ENCODE results near the gene STRIP2.
"Not testable (repeated sequence)": the region's sequence is repeated elsewhere in the genome, so short reads cannot be mapped to it uniquely, and the experiment has no call there.

The STRIP2 gene, protein sequence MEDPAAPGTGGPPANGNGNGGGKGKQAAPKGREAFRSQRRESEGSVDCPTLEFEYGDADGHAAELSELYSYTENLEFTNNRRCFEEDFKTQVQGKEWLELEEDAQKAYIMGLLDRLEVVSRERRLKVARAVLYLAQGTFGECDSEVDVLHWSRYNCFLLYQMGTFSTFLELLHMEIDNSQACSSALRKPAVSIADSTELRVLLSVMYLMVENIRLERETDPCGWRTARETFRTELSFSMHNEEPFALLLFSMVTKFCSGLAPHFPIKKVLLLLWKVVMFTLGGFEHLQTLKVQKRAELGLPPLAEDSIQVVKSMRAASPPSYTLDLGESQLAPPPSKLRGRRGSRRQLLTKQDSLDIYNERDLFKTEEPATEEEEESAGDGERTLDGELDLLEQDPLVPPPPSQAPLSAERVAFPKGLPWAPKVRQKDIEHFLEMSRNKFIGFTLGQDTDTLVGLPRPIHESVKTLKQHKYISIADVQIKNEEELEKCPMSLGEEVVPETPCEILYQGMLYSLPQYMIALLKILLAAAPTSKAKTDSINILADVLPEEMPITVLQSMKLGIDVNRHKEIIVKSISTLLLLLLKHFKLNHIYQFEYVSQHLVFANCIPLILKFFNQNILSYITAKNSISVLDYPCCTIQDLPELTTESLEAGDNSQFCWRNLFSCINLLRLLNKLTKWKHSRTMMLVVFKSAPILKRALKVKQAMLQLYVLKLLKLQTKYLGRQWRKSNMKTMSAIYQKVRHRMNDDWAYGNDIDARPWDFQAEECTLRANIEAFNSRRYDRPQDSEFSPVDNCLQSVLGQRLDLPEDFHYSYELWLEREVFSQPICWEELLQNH

DNA sequence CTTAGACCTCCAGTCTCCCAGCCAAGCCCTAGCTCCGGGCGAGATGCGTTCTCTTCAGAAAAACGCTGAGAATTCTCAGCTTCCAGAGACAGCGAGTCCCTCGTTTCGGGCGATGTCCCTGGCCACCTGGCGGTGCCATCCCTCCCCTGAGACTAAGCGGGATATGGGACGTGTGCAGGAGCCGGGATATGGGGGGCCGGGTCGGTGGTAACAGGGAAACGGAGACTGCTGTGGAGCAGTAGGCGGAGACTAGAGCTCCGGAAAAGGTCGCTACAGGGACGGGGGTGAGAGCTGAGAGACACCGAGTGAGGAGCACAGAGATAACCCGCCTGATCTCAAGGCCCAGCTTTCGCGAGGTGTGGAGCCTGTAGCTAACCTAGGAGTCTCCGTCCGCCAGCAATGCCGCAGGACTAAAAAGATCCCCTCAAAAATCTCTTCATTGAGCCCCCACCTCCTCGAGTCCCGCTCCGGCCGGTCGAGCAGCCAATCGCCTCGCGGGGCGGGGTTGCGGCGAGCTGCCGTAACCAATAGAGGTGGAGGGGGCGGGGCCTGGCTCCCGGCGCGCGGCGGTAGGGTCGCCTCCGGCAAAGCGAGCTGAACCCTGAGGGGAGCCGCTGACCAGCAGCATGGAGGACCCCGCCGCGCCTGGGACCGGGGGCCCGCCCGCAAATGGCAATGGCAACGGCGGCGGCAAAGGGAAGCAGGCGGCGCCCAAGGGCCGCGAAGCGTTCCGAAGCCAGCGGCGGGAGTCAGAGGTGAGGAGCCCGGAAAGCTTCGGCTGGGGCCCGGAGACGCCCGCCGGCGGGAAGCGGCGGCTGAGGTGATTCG is at the start of gene STRIP2:
STRIP2 (plus strand) TSS at position 586 of the 828 bp plus-strand sequence; CDS start at position 627, 41 bp downstream.
- DNase-seq, result peak; percentile 91 to 94

DNA sequence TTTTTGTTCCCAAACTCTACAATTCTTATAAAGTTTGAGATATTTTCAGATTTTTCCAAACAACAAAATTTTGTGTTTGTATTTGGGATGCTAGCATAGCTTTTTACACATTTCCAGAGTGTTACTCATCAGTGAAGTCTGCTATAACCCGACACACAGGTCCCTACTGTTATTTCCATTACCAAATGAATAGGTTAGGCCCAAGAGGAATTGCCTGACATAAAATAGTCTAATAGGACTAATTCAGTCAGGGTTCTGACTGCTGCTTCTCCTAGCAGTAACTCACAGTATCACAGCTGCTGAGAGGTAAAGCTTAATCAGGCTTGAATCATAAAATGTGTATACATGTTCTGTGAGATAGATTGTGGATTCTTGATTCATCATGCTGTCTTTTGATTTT is 49.1 kb upstream of the STRIP2 start:
- DNase-seq, result no peak

DNA sequence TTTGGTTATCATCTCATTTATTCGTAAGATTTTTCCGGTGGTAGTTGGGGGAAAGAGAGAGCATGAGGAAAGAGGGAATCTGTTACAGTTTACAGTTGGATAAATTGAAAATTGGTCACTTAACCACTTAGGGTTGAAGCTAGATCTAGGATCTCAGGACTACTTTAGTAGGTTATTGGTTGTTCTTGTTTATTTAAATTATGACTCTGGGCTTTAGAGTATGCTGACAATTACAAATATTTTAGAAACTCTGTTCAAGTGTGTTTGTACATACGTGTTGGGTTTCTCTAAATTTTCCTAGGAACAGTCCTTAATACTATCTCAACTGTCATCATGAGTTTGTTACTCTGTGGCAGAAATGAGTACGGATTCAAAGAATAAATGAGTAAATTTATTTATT is 48.6 kb upstream of the STRIP2 start:
- DNase-seq, result no peak

DNA sequence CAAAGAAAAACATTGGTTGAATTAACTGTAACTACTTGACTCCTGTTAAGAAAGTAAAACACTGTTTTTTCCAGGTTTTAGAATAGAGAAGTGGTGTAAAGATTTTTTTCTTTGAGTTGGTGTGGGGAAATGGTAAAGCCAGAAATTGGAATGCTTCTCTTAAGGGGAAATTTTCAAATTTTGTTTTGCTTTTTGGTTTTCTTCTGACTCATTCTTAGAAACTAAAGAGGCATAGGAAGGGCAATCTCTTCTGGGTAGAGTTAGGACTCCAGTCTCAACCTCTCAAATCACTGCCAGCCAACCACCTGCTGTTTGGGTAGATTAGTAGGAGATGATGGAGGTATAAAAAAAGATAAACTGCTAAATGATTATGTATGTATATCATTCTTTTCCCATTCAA is 47.7 kb upstream of the STRIP2 start:
- no peak for DNase-seq

DNA sequence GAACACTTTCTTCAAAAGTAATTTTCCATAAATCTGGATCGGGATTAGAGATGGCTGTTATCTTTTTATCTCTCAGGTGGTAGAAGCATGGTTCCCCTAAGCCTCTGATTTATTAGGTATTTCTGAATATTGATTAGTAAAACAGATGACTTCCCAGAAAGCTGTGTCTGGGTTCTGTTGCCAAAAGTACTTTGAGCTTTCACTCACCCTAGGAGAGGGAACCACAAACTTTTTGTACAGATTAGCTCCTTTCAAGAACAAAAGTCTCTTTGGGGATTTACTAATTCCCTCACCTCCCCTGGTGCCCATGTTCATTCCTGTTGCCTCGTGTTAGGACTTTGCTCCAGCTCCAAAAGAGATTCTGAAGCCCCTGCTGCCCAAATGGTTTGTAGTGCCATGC is 46.7 kb upstream of the STRIP2 start:
- DNase-seq, result no peak

DNA sequence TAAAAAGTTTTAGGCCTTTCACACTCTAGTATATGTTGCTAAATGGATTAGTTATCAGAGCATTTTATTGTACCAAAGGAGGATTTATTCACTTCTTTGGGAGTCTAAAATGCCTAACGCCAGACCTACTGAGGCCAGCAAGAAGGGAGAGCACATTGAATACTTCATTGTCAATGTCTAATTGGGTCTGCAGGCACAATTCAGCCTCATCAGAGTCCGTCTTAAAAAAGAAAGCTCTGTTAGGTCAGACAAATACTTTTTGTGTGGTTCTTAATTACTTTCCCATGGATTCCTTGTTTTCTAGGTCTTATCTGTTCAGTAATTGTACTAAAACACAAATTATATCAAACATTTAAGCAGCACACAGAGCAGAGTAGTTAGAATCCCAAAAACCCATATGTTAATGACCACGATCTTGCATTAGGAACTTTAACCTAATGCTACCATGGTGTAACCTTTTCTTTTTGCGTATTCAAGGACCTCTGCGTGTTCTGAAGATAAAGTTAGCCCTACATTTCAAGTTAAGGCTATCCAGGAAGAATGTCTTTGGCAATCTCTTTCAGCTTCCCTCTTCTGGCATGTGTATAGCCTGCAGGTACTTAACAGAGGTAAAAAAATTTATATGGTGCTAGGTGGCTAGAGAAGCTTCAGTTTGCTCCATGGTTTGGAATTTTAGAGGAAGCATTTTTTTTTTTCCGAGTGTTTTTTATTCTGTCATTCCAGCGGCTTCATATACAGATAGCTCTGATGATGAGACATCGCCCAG is 45.7 kb upstream of the STRIP2 start:
- no peak for DNase-seq

DNA sequence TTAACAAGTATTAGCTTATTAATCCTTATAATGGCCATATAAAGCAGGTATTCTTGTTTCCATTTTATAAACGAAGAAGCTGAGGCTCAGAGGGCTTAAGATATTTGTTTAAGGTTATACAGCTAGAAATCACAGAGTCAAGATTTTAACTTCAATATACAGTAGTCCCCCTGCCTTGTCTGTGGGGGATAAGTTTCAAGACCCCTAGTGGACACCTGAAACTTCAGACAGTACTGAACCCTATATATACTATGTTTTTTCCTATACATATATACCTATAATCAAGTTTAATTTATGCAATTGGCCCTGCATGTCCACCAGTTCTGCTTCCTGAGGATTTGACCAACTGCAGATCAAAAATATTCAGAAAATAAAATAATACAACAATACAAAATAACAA is 44.4 kb upstream of the STRIP2 start:
- no peak for DNase-seq

DNA sequence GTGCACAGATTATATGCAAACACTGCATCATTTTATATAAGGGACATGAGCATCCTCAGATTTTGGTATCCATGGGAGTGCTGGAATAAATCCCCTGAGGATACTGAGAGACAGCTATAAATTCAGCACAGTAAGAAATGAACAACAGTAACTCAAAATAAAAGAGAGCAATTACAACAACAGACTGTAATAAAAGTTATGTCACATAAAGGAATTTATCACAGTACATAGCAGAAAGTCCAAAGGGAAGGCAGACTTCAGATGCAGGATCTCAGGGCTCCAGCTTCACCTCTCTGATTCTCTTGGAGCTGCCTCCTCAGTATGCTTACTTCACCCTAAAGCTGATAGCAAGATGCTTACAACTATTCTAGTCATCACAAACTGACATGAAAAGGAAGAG is 43.9 kb upstream of the STRIP2 start:
- no peak for DNase-seq

DNA sequence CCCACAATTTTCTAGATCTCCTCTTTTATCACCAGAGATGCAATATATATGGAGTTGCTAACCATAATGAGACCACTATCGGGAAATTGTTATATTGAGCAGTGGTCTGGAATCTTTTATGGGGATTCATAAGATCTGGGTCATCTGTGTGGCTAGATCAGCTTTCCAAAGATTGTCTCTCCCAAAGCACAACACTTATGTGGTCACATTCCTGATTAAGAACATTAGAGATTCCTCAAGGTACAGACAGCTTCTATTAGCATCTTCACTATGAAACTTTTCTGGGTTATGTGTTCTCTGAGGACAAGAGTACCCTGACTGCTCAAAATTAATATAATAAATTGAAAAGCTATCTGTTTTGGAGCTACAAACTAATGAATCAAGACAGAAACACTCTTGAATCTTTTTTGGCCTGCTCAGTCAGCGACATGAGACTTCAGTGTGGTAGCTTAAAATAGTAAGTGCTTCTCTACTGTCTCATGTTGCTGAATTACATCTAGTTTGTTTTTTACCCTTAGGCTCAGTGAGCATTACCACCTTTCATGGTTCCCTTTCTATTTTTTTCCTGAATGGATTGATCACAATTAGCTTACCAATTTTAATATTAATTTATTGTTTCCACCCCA is 42.6 kb upstream of the STRIP2 start:
- DNase-seq, result no peak

DNA sequence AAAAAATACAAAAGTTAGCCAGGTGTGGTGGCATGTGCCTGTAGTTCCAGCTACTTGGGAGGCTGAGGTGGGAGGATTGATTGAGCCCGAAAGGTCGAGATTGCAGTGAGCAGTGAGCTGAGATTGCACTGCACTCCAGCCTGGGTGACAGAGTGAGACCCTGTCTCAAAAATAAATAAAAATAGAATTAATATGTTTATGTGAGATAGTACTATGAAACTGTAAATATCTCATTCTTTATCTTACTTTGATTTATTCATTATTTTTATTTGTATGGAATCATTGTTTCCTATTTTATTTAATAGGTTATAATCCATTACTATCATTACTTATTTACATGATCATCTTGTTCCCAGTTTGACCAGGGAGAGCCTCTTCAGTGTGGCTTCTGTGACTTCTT is 41.0 kb upstream of the STRIP2 start:
- no peak for DNase-seq

DNA sequence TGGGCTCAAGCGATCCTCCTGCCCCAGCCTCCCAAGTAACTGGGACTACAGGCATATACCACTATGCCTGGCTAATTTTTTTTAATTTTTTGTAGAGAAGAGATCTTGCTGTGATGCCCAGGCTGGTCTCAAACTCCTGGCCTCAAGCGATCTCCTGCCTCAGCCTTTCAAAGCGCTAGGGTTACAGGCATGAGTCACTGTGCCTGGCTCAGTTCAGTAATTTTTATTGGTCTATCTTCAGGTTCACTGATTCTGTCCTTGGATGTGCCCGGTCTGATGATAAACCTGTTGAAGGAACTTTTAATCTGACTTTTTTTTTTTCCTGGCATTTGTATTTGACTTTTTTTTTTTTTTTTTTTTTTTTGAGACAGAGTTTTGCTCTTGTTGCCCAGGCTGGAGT is 40.1 kb upstream of the STRIP2 start:
- DNase-seq, result no peak

DNA sequence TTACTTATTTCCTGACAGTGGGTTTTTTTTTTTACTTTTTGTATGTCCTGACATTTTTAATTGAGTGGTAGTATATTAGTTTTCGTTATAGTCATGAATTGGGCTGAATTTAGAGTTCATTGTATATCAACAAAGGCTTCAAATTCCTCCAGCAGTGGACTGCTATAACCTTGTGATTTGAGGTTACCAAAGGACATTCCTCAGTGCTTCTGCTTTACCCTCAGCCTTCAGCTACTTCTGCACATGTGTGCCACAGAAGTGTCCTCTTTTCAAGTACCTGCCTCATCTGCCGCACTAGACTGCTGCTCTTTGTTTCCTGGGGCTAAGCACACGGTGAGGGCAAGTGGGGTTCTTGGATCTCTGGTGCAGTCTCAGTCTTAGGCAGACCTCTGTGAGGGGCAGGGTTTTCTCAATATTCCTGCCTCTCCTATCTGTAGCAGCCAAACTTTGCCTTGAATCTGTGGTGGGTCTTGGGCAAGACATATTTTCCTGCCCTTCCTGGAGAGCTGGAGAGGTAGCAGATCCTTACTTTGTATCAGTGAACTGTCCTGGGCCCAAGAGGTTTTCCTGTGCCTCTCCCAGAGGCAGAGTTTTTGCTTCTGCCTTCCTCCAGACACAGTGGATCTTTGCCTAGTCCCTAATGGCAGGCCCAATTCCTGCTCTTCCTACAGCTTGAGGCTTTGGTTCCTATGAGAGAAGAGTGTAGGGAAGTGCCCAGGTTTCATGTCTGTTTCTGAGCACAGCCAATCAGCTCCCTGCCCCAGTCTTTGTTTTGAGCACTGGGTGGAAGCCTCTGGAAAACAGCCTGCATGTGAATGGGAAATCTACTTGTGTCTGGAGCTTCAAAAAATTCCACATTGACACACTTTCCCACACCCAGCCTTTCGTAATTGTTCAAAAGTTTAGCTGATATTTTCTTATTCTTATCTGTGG is 39.0 kb upstream of the STRIP2 start:
- no peak for DNase-seq

DNA sequence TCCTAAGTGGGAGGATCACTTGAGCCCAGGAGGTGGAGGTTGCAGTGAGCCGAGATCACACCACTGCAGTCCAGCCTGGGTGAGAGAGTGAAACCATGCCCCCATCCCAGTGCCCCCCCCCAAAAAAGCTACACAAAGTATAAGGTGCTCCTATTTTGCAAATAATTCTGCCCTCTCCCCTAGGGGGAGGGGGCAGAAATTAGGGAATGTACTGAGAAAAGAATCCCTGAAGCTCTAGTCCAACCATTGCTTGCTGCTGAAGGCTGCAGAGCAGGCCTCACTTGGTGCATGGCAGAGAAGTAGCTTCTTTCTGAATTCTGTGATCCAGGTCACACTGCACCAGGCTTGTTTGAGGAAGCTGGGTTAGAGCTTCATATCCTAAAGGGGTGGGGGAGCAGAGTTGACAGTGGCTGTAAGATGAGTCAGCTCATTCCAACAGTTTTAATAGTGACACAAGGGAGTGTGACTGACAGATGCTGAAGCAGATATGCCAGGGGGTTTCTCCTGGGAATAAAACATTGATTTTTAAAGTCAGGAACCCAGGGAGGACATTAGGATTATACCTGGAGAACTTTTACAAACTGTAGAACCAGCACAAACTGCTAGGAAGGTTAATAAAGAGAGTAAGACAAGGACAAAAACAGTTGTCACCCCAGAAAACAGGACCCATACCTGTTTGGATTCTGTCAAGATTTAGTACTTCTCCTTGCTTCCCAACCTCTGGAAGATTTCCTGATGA is 32.8 kb upstream of the STRIP2 start:
- DNase-seq, result no peak

DNA sequence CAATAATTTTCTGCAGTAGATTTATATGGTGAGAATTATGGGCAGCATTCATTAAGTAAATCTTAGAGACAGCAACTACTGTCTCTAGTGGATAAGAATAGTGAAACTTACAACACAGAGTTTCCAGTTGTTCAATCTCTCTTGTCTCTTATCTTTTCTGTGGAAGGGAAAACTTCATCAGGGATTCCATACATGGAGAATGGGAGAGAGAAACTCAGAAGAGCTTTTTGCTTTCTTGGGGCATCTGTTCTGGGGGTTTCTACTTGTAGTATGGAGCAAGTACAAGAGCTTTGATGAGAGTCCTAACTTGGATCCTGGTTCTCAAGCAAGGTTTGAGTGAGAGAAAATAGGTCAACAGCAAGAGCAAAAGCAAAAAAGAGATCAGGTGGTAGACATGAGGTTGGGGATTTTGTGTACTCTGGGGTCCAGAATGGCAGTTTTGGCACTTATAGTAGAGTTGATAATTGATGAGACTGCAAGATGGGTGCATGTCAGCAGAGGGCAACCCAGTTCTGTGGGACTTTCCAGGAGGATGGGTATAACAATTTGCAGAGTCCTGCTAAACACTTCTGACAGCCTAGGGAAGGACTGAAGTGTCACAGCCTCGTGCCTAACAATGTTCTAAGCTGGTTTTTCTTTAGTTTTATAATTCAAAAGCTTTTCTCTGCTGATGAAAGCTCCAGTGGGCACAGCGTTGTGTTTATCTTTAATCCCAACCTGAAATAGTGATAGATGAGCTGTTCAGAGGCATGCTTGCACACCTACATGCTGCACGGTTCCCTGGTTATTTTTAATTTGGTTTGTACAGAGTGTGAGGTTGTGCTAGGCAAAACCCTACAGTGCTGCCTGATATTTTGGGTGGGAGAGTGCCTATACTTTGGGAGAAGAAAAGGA is 32.0 kb upstream of the STRIP2 start:
- DNase-seq, result peak in 1 of 2 donors; percentile 12

DNA sequence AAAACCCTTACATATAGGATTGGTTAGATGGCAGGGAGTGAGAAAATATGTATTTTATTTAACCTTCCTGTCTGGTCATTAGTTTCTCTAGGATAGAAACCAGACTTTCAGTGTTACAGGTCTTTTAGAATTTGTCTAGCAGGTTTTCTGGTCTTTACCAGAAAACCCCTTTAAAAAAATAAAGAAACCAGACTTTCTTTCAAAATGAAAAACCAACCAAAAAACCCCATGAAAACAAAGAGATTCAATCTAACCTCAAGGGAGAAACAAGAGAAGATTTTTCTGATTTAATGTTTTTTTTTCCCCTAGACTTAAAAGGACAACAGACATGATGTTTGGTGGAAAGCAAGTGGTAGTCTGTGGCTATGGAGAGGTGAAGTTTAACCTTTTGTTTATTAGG is 28.7 kb upstream of the STRIP2 start:
- no peak for DNase-seq

DNA sequence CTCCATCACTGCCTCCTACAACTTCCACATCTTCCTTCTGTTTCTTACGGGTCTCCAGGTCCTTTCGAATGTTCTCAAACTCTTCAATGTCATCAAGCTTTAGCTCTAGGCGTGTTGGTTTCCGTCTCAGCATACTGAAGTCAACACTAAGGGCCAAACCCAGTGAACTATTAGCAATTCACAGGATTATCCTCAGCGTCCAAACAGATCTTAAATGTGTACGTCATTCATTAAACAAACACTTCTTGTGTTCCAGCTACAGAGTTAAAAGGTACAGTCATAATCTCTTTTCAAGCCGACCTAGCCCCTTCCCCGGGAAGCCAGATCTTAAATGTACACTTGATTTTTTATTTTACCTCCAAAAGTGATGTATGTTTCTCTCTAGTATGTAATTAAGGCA is 24.0 kb upstream of the STRIP2 start:
- not testable (repeated sequence) for DNase-seq

DNA sequence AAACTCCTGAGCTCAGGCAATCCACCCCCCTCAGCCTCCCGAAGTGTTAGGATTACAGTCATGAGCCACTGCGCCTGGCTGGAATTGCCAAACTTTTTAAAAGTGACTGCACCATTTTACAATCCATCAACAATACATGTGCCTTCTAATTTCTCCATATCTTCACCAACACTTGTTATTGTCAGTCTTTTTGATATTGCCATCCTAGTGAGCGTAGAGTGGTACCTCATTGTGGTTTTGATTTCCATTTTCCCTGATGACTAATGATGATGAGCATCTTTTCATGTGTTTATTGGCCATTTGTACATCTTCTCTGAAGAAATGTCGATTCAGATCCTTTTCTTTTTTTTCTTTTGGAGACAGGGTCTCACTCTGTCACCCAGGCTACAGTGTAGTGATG is 21.7 kb upstream of the STRIP2 start:
- DNase-seq, result no peak

DNA sequence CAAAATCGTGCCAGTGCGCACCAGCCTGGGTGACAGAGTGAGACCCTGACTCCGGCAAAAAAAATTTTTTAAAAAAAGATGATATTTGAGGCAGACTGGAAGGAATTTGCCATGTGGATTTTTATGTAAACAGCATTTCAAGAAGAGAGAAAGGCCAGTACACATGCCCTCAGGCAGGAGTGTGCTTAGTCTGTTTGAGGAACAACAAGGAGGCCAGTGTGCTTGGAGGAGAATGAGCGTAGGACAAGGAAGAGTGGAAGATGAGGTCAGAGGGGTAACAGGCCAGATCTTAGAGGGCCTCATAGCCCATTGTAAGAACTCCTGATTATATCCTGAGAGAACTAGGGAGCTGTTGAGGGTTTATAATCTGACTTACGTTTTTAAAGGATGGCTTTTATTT is 17.2 kb upstream of the STRIP2 start:
- DNase-seq, result no peak

DNA sequence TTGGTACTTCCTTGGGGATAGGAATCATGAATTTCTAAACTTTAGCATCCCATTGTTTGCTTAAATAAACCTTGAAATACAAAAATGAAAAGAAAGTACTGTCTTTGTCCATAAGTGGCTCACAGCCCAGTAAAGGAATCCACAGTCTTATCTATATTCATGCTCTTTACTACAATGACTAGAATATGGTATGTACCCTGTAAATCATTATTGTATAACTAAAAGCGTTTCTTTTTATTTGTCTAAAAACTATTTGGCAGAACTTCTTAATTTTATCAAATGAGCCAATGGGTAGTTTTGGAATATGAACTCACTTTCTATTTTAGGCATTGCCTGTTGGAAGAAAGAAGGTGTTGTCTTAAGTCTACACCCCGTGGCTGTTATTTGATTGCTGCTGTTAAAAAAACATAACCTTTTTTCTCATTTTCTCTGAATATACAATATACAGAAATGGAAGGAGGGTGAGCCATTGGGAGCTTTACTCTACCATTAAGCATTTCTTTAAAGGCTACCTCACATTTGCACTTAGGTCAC is 12.4 kb upstream of the STRIP2 start:
- DNase-seq, result no peak

All from stimulated activated CD4-positive, alpha-beta T cell treated with anti-CD3 and anti-CD28 coated beads, Interleukin-2, amount 100 ng/mL, for 48 hours (primary cell).